Stimulated activated CD4-positive, alpha-beta T cell treated with anti-CD3 and anti-CD28 coated beads, Interleukin-1b, Interleukin-23, amount 100 ng/mL, for 1 hour (primary cell): ENCODE data around the gene ETV6.

Experiments used
- DNase-seq, 2 donors: peaks; one replicate each; pipeline ENCODE4 v3.0.0-alpha.2; 2020; ENCODE audit warnings: low read depth in 2 of 2

ETV6 gene

GRCh38 chr12:11854011-11854499 lies 204.6 kb downstream of the ETV6 start:
- no peak for DNase-seq

DNA sequence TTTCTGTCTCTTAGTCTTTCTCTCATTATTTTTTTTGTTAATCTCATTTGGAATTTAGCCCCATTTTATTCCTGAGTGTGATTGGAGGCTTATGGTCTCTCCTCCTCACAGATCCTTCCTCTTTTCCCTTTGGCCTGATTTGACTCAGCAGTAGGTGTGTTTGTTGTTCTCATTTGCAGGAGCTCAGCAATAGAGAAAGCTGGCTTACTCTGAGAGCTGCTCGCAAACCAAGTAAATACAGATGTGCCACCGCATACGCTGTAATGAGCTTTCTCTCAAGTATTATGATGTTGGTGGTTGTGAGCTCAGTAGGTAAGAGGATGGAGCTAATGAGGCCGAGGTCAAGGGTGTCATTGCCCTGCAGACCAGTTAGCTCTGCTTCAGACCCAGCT lies 206.5 kb downstream of the ETV6 start:
- no peak for DNase-seq

GRCh38 chr12:11856971-11857370 lies 207.5 kb downstream of the ETV6 start:
- no peak for DNase-seq

DNA sequence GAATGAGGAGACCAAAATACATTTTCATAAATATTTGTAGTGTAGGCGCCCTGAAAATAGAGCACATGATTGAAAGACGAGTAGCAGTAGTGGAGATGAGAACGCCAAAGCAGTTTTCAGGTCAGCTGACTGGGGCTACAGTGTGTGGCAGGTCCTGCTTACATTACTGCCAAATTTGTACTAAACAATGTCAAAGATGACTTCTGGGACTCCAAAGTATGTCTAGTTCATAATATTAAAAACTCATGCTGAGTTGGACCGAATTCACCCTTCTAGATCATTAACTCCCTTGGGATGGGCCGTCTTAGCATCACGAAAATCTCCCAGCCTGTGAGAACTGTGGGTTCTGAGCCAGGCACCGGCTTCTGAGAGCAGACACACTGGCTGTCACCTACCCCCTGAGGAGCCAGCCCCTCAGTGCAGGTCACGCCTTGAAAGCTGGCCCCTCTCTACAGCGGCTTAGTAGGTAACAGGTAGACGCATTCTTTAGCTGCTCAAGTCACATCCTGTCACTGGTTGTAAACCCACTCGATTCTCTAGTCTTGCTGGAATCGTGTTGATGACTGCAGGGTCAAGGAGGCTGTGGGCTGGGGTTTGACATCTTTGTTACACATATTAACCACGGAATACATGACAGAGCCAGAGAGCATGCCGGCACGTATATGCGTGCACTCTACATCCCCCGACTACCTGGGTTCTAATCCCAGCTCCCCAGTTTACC lies 210.4 kb downstream of the ETV6 start:
- no peak for DNase-seq

- no peak for DNase-seq
These were observed 211.8 kb downstream of the ETV6 start for GRCh38 chr12:11861155-11861863.

DNA sequence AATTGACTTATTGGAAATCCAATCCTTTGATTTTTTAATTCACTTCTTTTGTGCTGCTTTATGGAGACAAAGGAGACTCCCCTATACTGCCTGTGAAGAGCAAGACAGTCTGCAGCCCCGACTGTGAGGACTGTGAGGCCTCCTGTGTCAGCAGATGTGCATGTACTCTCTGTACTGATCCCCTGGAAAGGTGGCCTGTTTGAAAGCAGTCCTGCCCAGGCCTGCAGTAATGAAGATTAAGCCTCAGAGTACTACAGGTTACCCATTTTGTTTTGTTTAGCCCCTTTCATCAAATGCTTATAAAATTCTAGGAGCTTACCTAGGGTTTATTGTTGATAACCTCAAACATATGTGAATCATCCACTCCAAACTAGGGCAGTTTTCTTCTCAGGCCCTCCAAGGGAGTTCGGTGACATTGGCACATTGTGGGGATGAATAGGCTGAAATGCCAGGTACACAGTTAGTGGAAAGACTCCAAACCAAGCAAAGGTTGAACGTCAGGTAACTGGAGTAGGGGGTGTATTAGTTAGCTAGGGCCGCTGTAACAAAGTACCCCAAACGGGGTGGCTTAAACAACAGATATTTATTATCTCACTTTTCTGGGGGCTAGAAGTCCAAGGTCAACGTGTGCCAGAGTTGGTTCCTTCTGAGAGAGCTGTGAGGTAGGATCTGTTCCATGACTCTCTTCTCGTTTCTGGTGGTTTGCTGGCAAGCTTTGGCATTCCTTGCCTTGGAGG lies 212.6 kb downstream of the ETV6 start:
- no peak for DNase-seq

- no peak for DNase-seq
These were observed 213.3 kb downstream of the ETV6 start for GRCh38 chr12:11862798-11863197.

DNA sequence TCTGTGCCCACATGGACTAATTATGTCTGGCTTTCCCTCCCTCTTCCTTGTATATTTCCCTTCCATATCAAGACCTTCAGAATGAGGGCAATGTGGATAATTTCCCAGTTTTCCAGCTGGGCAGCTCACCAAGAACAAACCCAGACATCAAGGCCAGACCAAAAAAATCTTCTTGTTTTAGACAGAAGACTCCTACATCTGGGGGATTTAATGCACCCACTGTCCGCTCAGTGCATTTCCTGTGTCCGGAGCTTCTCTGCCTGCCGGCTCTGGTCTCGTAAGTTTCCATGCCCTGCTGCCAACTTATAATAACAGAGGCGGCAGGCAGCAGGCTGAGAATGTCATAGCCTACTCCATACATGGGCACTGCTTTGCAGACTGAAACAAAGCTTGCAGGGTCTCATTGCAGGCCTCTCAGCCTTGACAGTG lies 214.0 kb downstream of the ETV6 start:
- no peak for DNase-seq

GRCh38 chr12:11863988-11864387 lies 214.5 kb downstream of the ETV6 start:
- DNase-seq: no peak

DNA sequence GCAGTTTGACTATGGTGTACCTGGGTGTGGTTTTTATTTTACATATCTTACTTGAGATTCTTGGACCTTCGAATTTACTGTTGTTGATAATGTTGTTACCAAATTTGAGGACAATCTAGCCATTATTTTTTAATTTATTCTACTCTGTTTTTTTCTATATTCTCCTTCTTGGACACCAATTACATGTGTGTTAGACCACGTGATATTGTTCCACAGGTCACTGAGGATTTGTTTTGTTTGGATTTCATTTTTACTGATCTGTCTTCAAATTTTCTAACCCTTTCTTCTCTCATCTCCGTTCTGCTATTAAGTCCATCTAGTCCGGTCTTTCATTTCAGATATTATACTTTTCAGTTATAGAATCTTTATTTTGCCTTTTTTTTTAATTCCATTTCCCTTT lies 216.3 kb downstream of the ETV6 start:
- no peak for DNase-seq

- no peak for DNase-seq
These were observed 218.6 kb downstream of the ETV6 start for GRCh38 chr12:11868027-11868426.

DNA sequence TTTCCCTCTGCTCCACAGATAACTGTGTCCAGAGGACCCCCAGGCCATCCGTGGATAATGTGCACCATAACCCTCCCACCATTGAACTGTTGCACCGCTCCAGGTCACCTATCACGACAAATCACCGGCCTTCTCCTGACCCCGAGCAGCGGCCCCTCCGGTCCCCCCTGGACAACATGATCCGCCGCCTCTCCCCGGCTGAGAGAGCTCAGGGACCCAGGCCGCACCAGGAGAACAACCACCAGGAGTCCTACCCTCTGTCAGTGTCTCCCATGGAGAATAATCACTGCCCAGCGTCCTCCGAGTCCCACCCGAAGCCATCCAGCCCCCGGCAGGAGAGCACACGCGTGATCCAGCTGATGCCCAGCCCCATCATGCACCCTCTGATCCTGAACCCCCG lies 219.9 kb downstream of the ETV6 start:
- DNase-seq: no peak

DNA sequence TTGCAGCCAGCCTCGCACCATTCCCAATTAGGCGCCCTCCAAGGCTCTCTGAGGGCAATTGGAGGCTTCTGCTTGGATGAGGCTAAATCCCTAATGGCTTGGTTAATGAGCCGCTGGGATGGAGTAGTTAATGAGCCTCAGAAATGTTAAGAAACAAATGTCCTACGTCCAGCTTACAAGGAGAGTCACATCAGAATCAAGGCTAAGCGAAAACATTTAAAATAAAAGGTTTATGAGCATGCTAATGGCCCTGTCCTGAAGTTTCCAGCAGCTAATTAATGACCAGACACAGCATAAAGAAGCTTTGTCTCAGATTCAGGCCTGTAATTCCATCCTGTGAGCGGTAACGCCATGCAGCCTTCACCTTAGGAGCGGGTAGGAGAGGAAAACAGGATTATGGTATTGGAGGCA lies 220.6 kb downstream of the ETV6 start:
- DNase-seq: no peak

DNA sequence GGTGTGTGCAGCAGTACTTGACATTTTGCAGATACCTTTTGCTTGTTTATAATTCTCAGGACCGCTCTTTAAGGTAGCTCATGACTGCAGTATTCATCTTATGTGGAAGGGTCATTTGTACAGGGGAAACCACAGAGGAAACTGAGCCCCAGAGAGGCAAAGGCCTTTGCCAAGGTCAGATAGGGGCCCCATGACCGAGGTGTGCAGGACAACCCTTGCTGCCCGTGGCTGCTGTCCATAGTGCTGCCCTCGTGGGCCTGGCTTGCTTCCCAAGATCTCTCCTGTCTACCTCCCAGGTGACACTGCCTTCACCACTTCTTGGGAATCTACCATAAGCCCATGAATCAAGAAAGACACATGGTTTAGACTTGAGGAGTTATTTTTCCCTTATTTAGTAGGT lies 222.6 kb downstream of the ETV6 start:
- DNase-seq: no peak

GRCh38 chr12:11875414-11875935 lies 226.0 kb downstream of the ETV6 start:
- DNase-seq: no peak

DNA sequence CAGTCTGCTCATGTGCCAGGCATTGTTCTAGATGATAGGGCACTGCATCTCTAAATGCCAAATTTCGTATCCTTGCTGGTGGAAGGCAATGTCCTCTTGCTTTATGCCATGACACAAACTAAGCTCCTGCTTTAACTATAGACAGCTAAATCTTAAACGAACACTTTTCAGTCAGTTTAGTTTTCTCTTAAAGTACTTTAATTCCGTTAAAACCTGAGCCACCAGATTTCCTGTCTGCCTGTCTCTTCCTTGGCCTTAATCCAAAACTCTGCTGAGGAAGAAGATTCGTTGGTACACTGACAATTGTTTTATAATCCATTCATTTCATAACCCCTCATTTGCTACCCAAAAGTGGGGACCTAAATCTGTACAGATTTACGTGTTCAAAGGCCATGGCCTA lies 226.8 kb downstream of the ETV6 start:
- DNase-seq: no peak

DNA sequence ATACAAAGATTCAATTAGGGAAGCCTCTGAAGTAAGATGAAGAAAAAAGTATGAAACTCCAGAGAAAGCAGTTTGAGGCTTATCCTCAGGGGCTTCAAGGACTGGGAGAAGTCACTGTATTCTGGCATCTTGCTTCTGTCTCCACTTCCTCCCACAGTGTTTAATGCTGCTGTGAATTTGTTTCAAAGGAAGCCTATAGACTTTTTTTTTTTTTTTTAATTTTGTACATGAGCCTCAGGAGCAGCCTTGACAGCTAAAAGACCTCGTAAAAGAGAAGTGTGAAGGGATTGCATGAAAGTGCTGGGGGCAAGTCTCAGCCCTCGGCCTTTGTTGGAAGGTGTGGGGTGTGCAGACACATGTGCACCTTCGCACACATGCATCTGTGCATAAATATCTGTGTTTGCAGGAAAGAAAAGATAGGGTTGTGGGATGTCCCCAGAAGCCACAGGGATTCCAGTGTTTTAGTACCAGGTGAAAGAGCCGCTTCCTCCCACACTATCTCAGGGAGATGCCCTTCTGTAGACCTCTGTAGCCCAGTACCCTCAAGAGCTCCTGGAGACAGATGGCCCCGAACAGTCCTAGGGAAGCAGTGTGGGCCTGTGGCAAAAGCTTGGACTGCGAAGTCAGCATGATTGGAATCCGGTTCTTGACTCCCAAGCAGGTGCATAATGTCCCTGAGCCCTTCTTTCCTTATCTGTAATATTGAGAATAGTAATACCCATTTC lies 227.8 kb downstream of the ETV6 start:
- DNase-seq: no peak

GRCh38 chr12:11877869-11878780 lies 228.7 kb downstream of the ETV6 start:
- DNase-seq: no peak

- DNase-seq: no peak
These were observed 229.8 kb downstream of the ETV6 start for GRCh38 chr12:11879306-11879705.

- DNase-seq: no peak
These were observed 230.9 kb downstream of the ETV6 start for GRCh38 chr12:11880381-11880780.

DNA sequence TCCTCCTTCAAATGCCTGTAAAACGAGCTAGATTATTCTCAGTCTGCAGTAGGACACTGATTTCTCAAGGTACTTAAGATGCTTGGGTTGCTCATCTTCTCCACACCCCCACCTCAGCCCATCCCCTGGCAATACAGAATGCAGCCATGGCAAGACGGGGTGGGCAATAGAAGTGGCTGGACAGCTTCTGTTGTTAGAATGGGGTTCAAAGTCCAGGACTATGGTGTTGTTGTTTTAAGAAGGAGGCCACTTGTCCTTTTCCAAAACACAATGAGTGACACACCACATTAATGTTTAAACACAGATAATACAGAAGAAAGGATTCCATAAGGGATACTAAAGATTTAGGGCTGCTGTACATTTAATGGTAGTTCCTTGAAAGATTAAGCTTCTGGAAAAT lies 232.4 kb downstream of the ETV6 start:
- no peak for DNase-seq
